GM23338 (cell line): ENCODE results near the gene ELMO2.

ENCODE experiments used
- CREB1 ChIP-seq: fragments of 250-450 bp; sonication (Bioruptor Pico); IDR thresholded peaks from 2 replicates; pipeline ENCODE4 v1.5.0; 2020; ENCODE audit warnings: low read depth, mild to moderate bottlenecking, moderate library complexity
- TF ChIP-seq, protein P1 (sequence below), 2 experiments: fragments of 200-600 bp in 1 of 2; sonication (generic) in 1 of 2; conservative IDR thresholded peaks; 2 replicates each; pipeline versions ENCODE4 v1.5.1 to v1.6.1; 2016 to 2017; ENCODE audit warnings: antibody characterized with exemption in 2 of 2, low read depth in 2 of 2, mild to moderate bottlenecking in 2 of 2, moderate library complexity in 1 of 2

DNA sequence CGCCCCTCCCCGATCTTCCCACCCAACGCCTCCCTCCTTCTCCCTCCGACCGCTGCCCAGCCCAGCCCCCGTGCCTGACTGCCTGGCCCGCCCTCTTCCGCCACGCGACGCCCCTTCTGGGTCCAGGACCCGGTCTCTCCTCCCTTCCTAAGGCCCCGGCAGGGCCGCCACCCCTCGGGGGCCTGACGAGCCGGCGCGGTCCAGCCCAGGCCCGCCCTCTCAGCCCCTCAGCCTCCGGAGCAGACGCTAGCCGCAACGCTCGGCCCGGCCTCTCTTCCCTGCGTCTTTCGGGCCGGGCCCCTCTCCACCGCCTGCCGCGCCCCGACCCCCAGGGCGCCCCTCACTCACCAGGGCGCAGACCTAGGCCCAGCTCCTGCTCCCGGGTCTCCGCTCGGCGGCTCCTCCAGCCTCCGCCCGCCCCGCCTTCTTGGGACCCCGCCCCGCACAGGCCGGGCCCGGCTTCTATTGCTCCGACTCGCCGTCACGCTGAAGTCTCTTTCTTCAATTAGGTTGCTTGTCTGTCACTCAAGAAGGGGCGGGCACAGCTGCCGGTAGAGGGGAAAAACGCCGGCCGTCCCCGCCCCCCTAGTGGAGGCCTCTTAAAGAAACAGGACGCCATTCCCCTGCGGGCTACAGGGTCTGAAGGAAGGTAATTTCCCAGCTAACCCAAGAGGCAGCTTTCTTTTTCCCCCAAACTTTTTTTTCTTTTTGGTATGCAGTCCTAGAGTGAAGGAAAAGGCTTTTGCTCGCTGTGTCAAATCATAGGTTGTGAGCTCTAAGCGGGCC lies at the start of gene ELMO2:
- TF ChIP-seq CREB1: peak; percentile 74
- TF ChIP-seq, protein P1, sequence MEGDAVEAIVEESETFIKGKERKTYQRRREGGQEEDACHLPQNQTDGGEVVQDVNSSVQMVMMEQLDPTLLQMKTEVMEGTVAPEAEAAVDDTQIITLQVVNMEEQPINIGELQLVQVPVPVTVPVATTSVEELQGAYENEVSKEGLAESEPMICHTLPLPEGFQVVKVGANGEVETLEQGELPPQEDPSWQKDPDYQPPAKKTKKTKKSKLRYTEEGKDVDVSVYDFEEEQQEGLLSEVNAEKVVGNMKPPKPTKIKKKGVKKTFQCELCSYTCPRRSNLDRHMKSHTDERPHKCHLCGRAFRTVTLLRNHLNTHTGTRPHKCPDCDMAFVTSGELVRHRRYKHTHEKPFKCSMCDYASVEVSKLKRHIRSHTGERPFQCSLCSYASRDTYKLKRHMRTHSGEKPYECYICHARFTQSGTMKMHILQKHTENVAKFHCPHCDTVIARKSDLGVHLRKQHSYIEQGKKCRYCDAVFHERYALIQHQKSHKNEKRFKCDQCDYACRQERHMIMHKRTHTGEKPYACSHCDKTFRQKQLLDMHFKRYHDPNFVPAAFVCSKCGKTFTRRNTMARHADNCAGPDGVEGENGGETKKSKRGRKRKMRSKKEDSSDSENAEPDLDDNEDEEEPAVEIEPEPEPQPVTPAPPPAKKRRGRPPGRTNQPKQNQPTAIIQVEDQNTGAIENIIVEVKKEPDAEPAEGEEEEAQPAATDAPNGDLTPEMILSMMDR (conservative IDR thresholded peaks at IDR 0.05; ENCODE audit: low read depth in 2 of 2): no peak
